ENCODE measurements around the gene CXorf38. TPM values are rescaled to one million over a fixed set of nuclear protein-coding genes. Genes with fewer than 3 reads are reported as not detected.

Gene CXorf38
- total and polyA plus RNA-seq, 2 of the 8 experiments (the other 6 are each of a cell fraction or from before 2014, with no cell fraction given): 3.6 to 6.4 TPM

GRCh38 chrX:40579900-40580536 lies 67.3 kb downstream of the CXorf38 start (continued):
- TF ChIP-seq TAF7 (optimal IDR thresholded peaks at IDR 0.05; ENCODE audit: borderline replicate concordance, low read depth, low read length) (no peak), RAD21 (IDR thresholded peaks at IDR 0.05 in 1 of 2, conservative IDR thresholded peaks at IDR 0.05 in 1 of 2; ENCODE audit: low read depth in 2 of 2, low read length in 2 of 2) (no peak), NRF1 (IDR thresholded peaks at IDR 0.05; ENCODE audit: low read depth, low read length) (no peak), HDAC6 (IDR thresholded peaks at IDR 0.05; ENCODE audit: low read depth, low read length) (no peak), RXRA (IDR thresholded peaks at IDR 0.05; ENCODE audit: insufficient read depth, low read depth, low read length) (no peak), JUND (IDR thresholded peaks at IDR 0.05; ENCODE audit: low read length) (no peak), SRF (IDR thresholded peaks at IDR 0.05; ENCODE audit: low read depth, low read length) (no peak), TBP (IDR thresholded peaks at IDR 0.05; ENCODE audit: low read depth, low read length) (no peak), RNF2 (IDR thresholded peaks at IDR 0.05; ENCODE audit: borderline replicate concordance, low read depth, low read length, missing control alignments, poor library complexity, severe bottlenecking) (no peak), ATF2 (IDR thresholded peaks at IDR 0.05; ENCODE audit: low read length) (no peak)

Measured in H1 (cell line).